ENCODE measurements around the gene CIAPIN1.

Gene CIAPIN1

GRCh38 chr16:57482845-57483545 lies 35.8 kb upstream of the CIAPIN1 start:
- H3K9me3 ChIP-seq (ENCODE audit: insufficient read depth, low read depth, low read length): no peaks in the 10 kb centered on the region
- H3K27me3 ChIP-seq (ENCODE audit: insufficient read depth, low read length): peaks cover 26% of the 10 kb centered on the region; the same call in 1 of the 2 replicates
- H3K4me3 ChIP-seq (ENCODE audit: low read length): no peak overlapping the region
- H3K36me3 ChIP-seq (ENCODE audit: insufficient read depth, low read length): no peaks in the 10 kb centered on the region
- WGBS: 90% methylated on average over 13 of the region's 14 CpGs
- H3K4me1 ChIP-seq (ENCODE audit: insufficient read depth, low read length): peaks cover 10% of the 10 kb centered on the region; the same call in 1 of the 2 replicates
- H3K9ac ChIP-seq (ENCODE audit: low read depth, low read length): no peak overlapping the region
- no peak overlapping the region for H3K27ac ChIP-seq (ENCODE audit: low read depth, low read length)

- 93% methylated on average over 4 of the region's 4 CpGs for WGBS
- H3K27me3 ChIP-seq (ENCODE audit: insufficient read depth, low read length): peaks cover 26% of the 10 kb centered on the region; the same call in 1 of the 2 replicates
- H3K9ac ChIP-seq (ENCODE audit: low read depth, low read length): no peak overlapping the region
- no peak overlapping the region for H3K4me3 ChIP-seq (ENCODE audit: low read length)
- peaks cover 24% of the 10 kb centered on the region for H3K4me1 ChIP-seq (ENCODE audit: insufficient read depth, low read length)
- H3K9me3 ChIP-seq (ENCODE audit: insufficient read depth, low read depth, low read length): no peaks in the 10 kb centered on the region
- H3K27ac ChIP-seq (ENCODE audit: low read depth, low read length): no peak overlapping the region
- no peaks in the 10 kb centered on the region for H3K36me3 ChIP-seq (ENCODE audit: insufficient read depth, low read length)
These were observed 34.2 kb upstream of the CIAPIN1 start for GRCh38 chr16:57481421-57481820.

GRCh38 chr16:57480754-57481230 lies 33.6 kb upstream of the CIAPIN1 start:
- H3K9me3 ChIP-seq (ENCODE audit: insufficient read depth, low read depth, low read length): no peaks in the 10 kb centered on the region
- 91% methylated on average over 6 of the region's 6 CpGs for WGBS
- peaks cover 29% of the 10 kb centered on the region for H3K4me1 ChIP-seq (ENCODE audit: insufficient read depth, low read length)
- no peaks in the 10 kb centered on the region for H3K36me3 ChIP-seq (ENCODE audit: insufficient read depth, low read length)
- H3K27ac ChIP-seq (ENCODE audit: low read depth, low read length): no peak overlapping the region
- H3K27me3 ChIP-seq (ENCODE audit: insufficient read depth, low read length): peaks cover 24% of the 10 kb centered on the region; the same call in 1 of the 2 replicates
- H3K4me3 ChIP-seq (ENCODE audit: low read length): no peak overlapping the region
- H3K9ac ChIP-seq (ENCODE audit: low read depth, low read length): no peak overlapping the region

GRCh38 chr16:57479976-57480753 lies 33.0 kb upstream of the CIAPIN1 start:
- Histone ChIP-seq H3K9ac (ENCODE audit: low read depth, low read length) (no peak overlapping the region), H3K36me3 (ENCODE audit: insufficient read depth, low read length) (no peaks in the 10 kb centered on the region), H3K9me3 (ENCODE audit: insufficient read depth, low read depth, low read length) (no peaks in the 10 kb centered on the region), H3K4me3 (ENCODE audit: low read length) (peak overlapping the region; percentile 66), H3K27ac (ENCODE audit: low read depth, low read length) (no peak overlapping the region), H3K4me1 (ENCODE audit: insufficient read depth, low read length) (peaks cover 31% of the 10 kb centered on the region), H3K27me3 (ENCODE audit: insufficient read depth, low read length) (peaks cover 18% of the 10 kb centered on the region; the same call in 1 of the 2 replicates)
- 41% methylated on average over 15 of the region's 15 CpGs for WGBS

GRCh38 chr16:57479205-57479975 lies 32.2 kb upstream of the CIAPIN1 start:
- H3K9ac ChIP-seq (ENCODE audit: low read depth, low read length): peak overlapping the region; percentile 6; the same call in 1 of the 2 replicates
- H3K27me3 ChIP-seq (ENCODE audit: insufficient read depth, low read length): peaks cover 10% of the 10 kb centered on the region; the same call in 1 of the 2 replicates
- no peak overlapping the region for H3K27ac ChIP-seq (ENCODE audit: low read depth, low read length)
- 11% methylated on average over 36 of the region's 36 CpGs for WGBS
- no peaks in the 10 kb centered on the region for H3K9me3 ChIP-seq (ENCODE audit: insufficient read depth, low read depth, low read length)
- H3K4me1 ChIP-seq (ENCODE audit: insufficient read depth, low read length): peaks cover 33% of the 10 kb centered on the region
- H3K36me3 ChIP-seq (ENCODE audit: insufficient read depth, low read length): 0 out of 2 replicates have a peak, but pooled peaks cover under 1% of the 10 kb centered on the region
- peak overlapping the region; percentile 66 for H3K4me3 ChIP-seq (ENCODE audit: low read length)

- Histone ChIP-seq H3K9ac (ENCODE audit: low read depth, low read length) (no peak overlapping the region), H3K4me3 (ENCODE audit: low read length) (peak overlapping the region; percentile 66), H3K9me3 (ENCODE audit: insufficient read depth, low read depth, low read length) (no peaks in the 10 kb centered on the region), H3K27ac (ENCODE audit: low read depth, low read length) (no peak overlapping the region), H3K36me3 (ENCODE audit: insufficient read depth, low read length) (0 out of 2 replicates have a peak, but pooled peaks cover 8% of the 10 kb centered on the region), H3K4me1 (ENCODE audit: insufficient read depth, low read length) (peaks cover 33% of the 10 kb centered on the region), H3K27me3 (ENCODE audit: insufficient read depth, low read length) (peaks cover 10% of the 10 kb centered on the region; the same call in 1 of the 2 replicates)
- WGBS: 43% methylated on average over 15 of the region's 15 CpGs
These were observed 31.4 kb upstream of the CIAPIN1 start for GRCh38 chr16:57478396-57479204.

GRCh38 chr16:57477531-57478202 lies 30.5 kb upstream of the CIAPIN1 start:
- Histone ChIP-seq H3K4me3 (ENCODE audit: low read length) (no peak overlapping the region), H3K4me1 (ENCODE audit: insufficient read depth, low read length) (peaks cover 36% of the 10 kb centered on the region), H3K36me3 (ENCODE audit: insufficient read depth, low read length) (peaks cover 18% of the 10 kb centered on the region; the same call in 1 of the 2 replicates), H3K27me3 (ENCODE audit: insufficient read depth, low read length) (peaks cover 10% of the 10 kb centered on the region; the same call in 1 of the 2 replicates), H3K27ac (ENCODE audit: low read depth, low read length) (no peak overlapping the region), H3K9me3 (ENCODE audit: insufficient read depth, low read depth, low read length) (no peaks in the 10 kb centered on the region), H3K9ac (ENCODE audit: low read depth, low read length) (no peak overlapping the region)
- 29% methylated on average over 8 of the region's 9 CpGs for WGBS

GRCh38 chr16:57476546-57477410 lies 29.6 kb upstream of the CIAPIN1 start:
- H3K36me3 ChIP-seq (ENCODE audit: insufficient read depth, low read length): peaks cover 21% of the 10 kb centered on the region; the same call in 1 of the 2 replicates
- 82% methylated on average over 6 of the region's 6 CpGs for WGBS
- peaks cover 45% of the 10 kb centered on the region for H3K4me1 ChIP-seq (ENCODE audit: insufficient read depth, low read length)
- no peak overlapping the region for H3K4me3 ChIP-seq (ENCODE audit: low read length)
- no peak overlapping the region for H3K9ac ChIP-seq (ENCODE audit: low read depth, low read length)
- H3K27ac ChIP-seq (ENCODE audit: low read depth, low read length): no peak overlapping the region
- no peaks in the 10 kb centered on the region for H3K9me3 ChIP-seq (ENCODE audit: insufficient read depth, low read depth, low read length)
- peaks cover 10% of the 10 kb centered on the region; the same call in 1 of the 2 replicates for H3K27me3 ChIP-seq (ENCODE audit: insufficient read depth, low read length)

GRCh38 chr16:57475711-57476339 lies 28.6 kb upstream of the CIAPIN1 start:
- Histone ChIP-seq H3K9ac (ENCODE audit: low read depth, low read length) (no peak overlapping the region), H3K4me3 (ENCODE audit: low read length) (no peak overlapping the region; the same call in 1 of the 2 replicates), H3K36me3 (ENCODE audit: insufficient read depth, low read length) (peaks cover 30% of the 10 kb centered on the region), H3K9me3 (ENCODE audit: insufficient read depth, low read depth, low read length) (no peaks in the 10 kb centered on the region), H3K4me1 (ENCODE audit: insufficient read depth, low read length) (peaks cover 53% of the 10 kb centered on the region), H3K27ac (ENCODE audit: low read depth, low read length) (no peak overlapping the region), H3K27me3 (ENCODE audit: insufficient read depth, low read length) (peaks cover 10% of the 10 kb centered on the region; the same call in 1 of the 2 replicates)
- WGBS: 10% methylated on average over 12 of the region's 12 CpGs

Measured in HUES64 (cell line).